Measurements from ENCODE around the gene CLEC17A. TPM values are rescaled to one million over a fixed set of nuclear protein-coding genes. Genes with fewer than 3 reads are reported as not detected.

CLEC17A gene
- total RNA-seq, 2 experiments from 2014 or later, result 0.60 to 0.83 TPM

- POLR2A ChIA-PET, result no interaction called here
- intact Hi-C loops (cut with micrococcal nuclease), result no loop called here
- Mint-ChIP-seq H3K9me3 (no peaks in the 10 kb centered on the region), H3K36me3 (ENCODE audit: low read depth) (no peaks in the 10 kb centered on the region), H3K27ac (no peak overlapping the region), H3K4me3 (no peak overlapping the region), H3K4me1 (ENCODE audit: low read depth) (no peaks in the 10 kb centered on the region), H3K27me3 (peaks cover 11% of the 10 kb centered on the region)
- ATAC-seq (no peak), DNase-seq (no peak)
- CTCF ChIA-PET, result interaction anchor here (1.1 kb wide), 1 partner anchor 103 kb away, joined by 3 read pairs; no protein-coding TSS in a partner anchor
- TF ChIP-seq CTCF (IDR thresholded peaks at IDR 0.05), result no peak
Measured at GRCh38 chr19:14659874-14660489, 77.1 kb downstream of the CLEC17A start.

- H3K27me3 Mint-ChIP-seq, result peaks cover 9% of the 10 kb centered on the region
- POLR2A ChIA-PET, result no interaction called here
- intact Hi-C loops (cut with micrococcal nuclease), result no loop called here
- ATAC-seq, result no peak
- TF ChIP-seq CTCF (IDR thresholded peaks at IDR 0.05), result no peak
- no peaks in the 10 kb centered on the region for H3K9me3 Mint-ChIP-seq
- H3K27ac Mint-ChIP-seq, result no peak overlapping the region
- DNase-seq, result no peak
- H3K4me3 Mint-ChIP-seq, result no peak overlapping the region
- CTCF ChIA-PET, result no interaction called here
- no peaks in the 10 kb centered on the region for H3K4me1 Mint-ChIP-seq (ENCODE audit: low read depth)
- no peaks in the 10 kb centered on the region for H3K36me3 Mint-ChIP-seq (ENCODE audit: low read depth)
Measured at GRCh38 chr19:14661372-14661924, 78.6 kb downstream of the CLEC17A start.

Other genes with a start within 250 kb of the CLEC17A start
- 100 to 1,000 TPM; 185 to 186 TPM for gene ADGRE5, start 201.6 kb upstream of the CLEC17A start, total RNA-seq
- 100 to 1,000 TPM; 217 to 226 TPM for gene DDX39A, start 163.7 kb upstream of the CLEC17A start, total RNA-seq
- 100 to 1,000 TPM; 172 to 192 TPM for gene PKN1, start 149.8 kb upstream of the CLEC17A start, total RNA-seq
- under 1 TPM; 0.43 TPM for gene PTGER1, start 107.7 kb upstream of the CLEC17A start, total RNA-seq
- 10 to 100 TPM; 17.3 to 19.6 TPM for gene GIPC1, start 87.0 kb upstream of the CLEC17A start, total RNA-seq
- 10 to 100 TPM; 52.0 to 59.6 TPM for gene DNAJB1, start 64.7 kb upstream of the CLEC17A start, total RNA-seq
- 10 to 100 TPM; 93.5 to 98.5 TPM for gene TECR, start 53.5 kb upstream of the CLEC17A start, total RNA-seq
- gene NDUFB7, start 11.0 kb upstream of the CLEC17A start, total RNA-seq, result 100 to 1,000 TPM; 123 to 135 TPM
- not detected for gene ADGRE3, start 91.8 kb downstream of the CLEC17A start, total RNA-seq
- gene ZNF333, start 107.0 kb downstream of the CLEC17A start, total RNA-seq, result 10 to 100 TPM; 12.2 to 14.0 TPM
- gene ADGRE2, start 195.5 kb downstream of the CLEC17A start, total RNA-seq, result under 1 TPM; 0.43 to 0.83 TPM